HG03025 (cell line): ENCODE measurements around the gene TBXA2R.
A peak's percentile ranks its signal among the peaks of the same experiment; 100 is the strongest.
"Not testable (repeated sequence)": the region's sequence is repeated elsewhere in the genome, so short reads cannot be mapped to it uniquely, and the experiment has no call there.

Experiments
- ATAC-seq: cut with Tn5 transposase; IDR thresholded peaks from one replicate; pipeline ENCODE4 v1.9.1; 2021; ENCODE audit warnings: mild to moderate bottlenecking, moderate library complexity; ENCODE audit not compliant: unreplicated experiment, low FRiP score

Gene TBXA2R

GRCh38 chr19:3585301-3586126 is 21.2 kb downstream of the TBXA2R start, which contains the start of gene GIPC3:
Gene GIPC3 (plus strand): TSS chr19:3585478. CDS start chr19:3585598, 120 bp downstream.
- no peak for ATAC-seq

GRCh38 chr19:3584036-3584802 is 22.5 kb downstream of the TBXA2R start:
- ATAC-seq = not testable (repeated sequence)

- not testable (repeated sequence) for ATAC-seq
Measured at GRCh38 chr19:3581792-3582191, 24.9 kb downstream of the TBXA2R start.

GRCh38 chr19:3580156-3580934 is 26.3 kb downstream of the TBXA2R start:
- ATAC-seq = no peak

- ATAC-seq = no peak
Measured at GRCh38 chr19:3578390-3578789, 28.3 kb downstream of the TBXA2R start.

- ATAC-seq = no peak
Measured at GRCh38 chr19:3577723-3578344, 28.8 kb downstream of the TBXA2R start.

- ATAC-seq = no peak
Measured at GRCh38 chr19:3576696-3577443, 29.8 kb downstream of the TBXA2R start.

GRCh38 chr19:3575949-3576673 is 30.6 kb downstream of the TBXA2R start:
- ATAC-seq = no peak

- ATAC-seq = no peak
Measured at GRCh38 chr19:3575260-3575741, 31.4 kb downstream of the TBXA2R start.

GRCh38 chr19:3573858-3574637 is 32.6 kb downstream of the TBXA2R start:
- no peak for ATAC-seq

GRCh38 chr19:3573162-3573857 is 33.4 kb downstream of the TBXA2R start:
- ATAC-seq = peak; percentile 7

- no peak for ATAC-seq
Measured at GRCh38 chr19:3572855-3573161, 33.9 kb downstream of the TBXA2R start, which contains the start of gene HMG20B. Gene HMG20B (plus strand): TSS chr19:3572944. CDS start chr19:3573310, 366 bp downstream.

- peak; percentile 77 for ATAC-seq
Measured at GRCh38 chr19:3572132-3572854, 34.4 kb downstream of the TBXA2R start.

- ATAC-seq = no peak
Measured at GRCh38 chr19:3570606-3571011, 36.1 kb downstream of the TBXA2R start.

- ATAC-seq = not testable (repeated sequence)
Measured at GRCh38 chr19:3570042-3570441, 36.6 kb downstream of the TBXA2R start.

GRCh38 chr19:3565139-3565538 is 41.5 kb downstream of the TBXA2R start:
- ATAC-seq = no peak
